Stimulated activated memory B cell treated with anti-CD40 and anti-IgM and Interleukin-4, amounts not matched to agents 10 μg/mL and 1 μg/mL and 100 μg/mL, for 72 hours (primary cell): Measurements from ENCODE around the gene ABLIM3.
"Not testable (repeated sequence)": the region's sequence is repeated elsewhere in the genome, so short reads cannot be mapped to it uniquely, and the experiment has no call there.

ENCODE experiments used
- ATAC-seq: fragments of 150-1000 bp; cut with Tn5 transposase; 2 replicates; pipeline ENCODE4 v1.10.0; 2021
- H3K27ac Mint-ChIP-seq: one replicate; pipeline ENCODE4 v1.8.0; 2022; ENCODE audit warnings: mild to moderate bottlenecking, mixed read lengths
- H3K27me3 Mint-ChIP-seq: one replicate; pipeline ENCODE4 v1.8.0; 2022; ENCODE audit warnings: mixed read lengths
- H3K36me3 Mint-ChIP-seq: one replicate; pipeline ENCODE4 v1.8.0; 2022; ENCODE audit warnings: mixed read lengths
- H3K4me1 Mint-ChIP-seq: one replicate; pipeline ENCODE4 v1.8.0; 2022; ENCODE audit warnings: mixed read lengths
- H3K4me3 Mint-ChIP-seq: one replicate; pipeline ENCODE4 v1.8.0; 2022; ENCODE audit warnings: mild to moderate bottlenecking, moderate library complexity, mixed read lengths
- H3K9me3 Mint-ChIP-seq: one replicate; pipeline ENCODE4 v1.8.0; 2022; ENCODE audit warnings: mixed read lengths

Gene ABLIM3

GRCh38 chr5:149185067-149185466 is 43.8 kb downstream of the ABLIM3 start:
- Mint-ChIP-seq H3K4me3 (no peak overlapping the region), H3K4me1 (no peaks in the 10 kb centered on the region), H3K9me3 (no peaks in the 10 kb centered on the region), H3K27me3 (peaks cover 49% of the 10 kb centered on the region), H3K36me3 (no peaks in the 10 kb centered on the region), H3K27ac (no peak overlapping the region)
- no peak for ATAC-seq

GRCh38 chr5:149186506-149186905 is 45.2 kb downstream of the ABLIM3 start:
- H3K4me1 Mint-ChIP-seq: no peaks in the 10 kb centered on the region
- no peak for ATAC-seq
- no peaks in the 10 kb centered on the region for H3K36me3 Mint-ChIP-seq
- H3K4me3 Mint-ChIP-seq: no peak overlapping the region
- H3K27ac Mint-ChIP-seq: no peak overlapping the region
- peaks cover 50% of the 10 kb centered on the region for H3K27me3 Mint-ChIP-seq
- no peaks in the 10 kb centered on the region for H3K9me3 Mint-ChIP-seq

- ATAC-seq, H3K9me3 Mint-ChIP-seq, H3K4me3 Mint-ChIP-seq, H3K36me3 Mint-ChIP-seq, H3K4me1 Mint-ChIP-seq, H3K27ac Mint-ChIP-seq: not testable (repeated sequence)
- peaks cover 46% of the 10 kb centered on the region for H3K27me3 Mint-ChIP-seq
These were observed 46.3 kb downstream of the ABLIM3 start for GRCh38 chr5:149187617-149188016.

- H3K4me1 Mint-ChIP-seq: no peaks in the 10 kb centered on the region
- peaks cover 38% of the 10 kb centered on the region for H3K27me3 Mint-ChIP-seq
- no peaks in the 10 kb centered on the region for H3K9me3 Mint-ChIP-seq
- no peak overlapping the region for H3K27ac Mint-ChIP-seq
- ATAC-seq: no peak
- H3K4me3 Mint-ChIP-seq: no peak overlapping the region
- no peaks in the 10 kb centered on the region for H3K36me3 Mint-ChIP-seq
These were observed 47.1 kb downstream of the ABLIM3 start for GRCh38 chr5:149188383-149188782.

GRCh38 chr5:149195337-149195887 is 54.1 kb downstream of the ABLIM3 start:
- H3K4me1 Mint-ChIP-seq: no peaks in the 10 kb centered on the region
- no peak overlapping the region for H3K4me3 Mint-ChIP-seq
- no peaks in the 10 kb centered on the region for H3K36me3 Mint-ChIP-seq
- H3K27ac Mint-ChIP-seq: no peak overlapping the region
- ATAC-seq: peak; percentile 6
- H3K27me3 Mint-ChIP-seq: peaks cover 8% of the 10 kb centered on the region
- H3K9me3 Mint-ChIP-seq: no peaks in the 10 kb centered on the region

- Mint-ChIP-seq H3K27me3 (peaks cover 3% of the 10 kb centered on the region), H3K36me3 (no peaks in the 10 kb centered on the region), H3K4me3 (no peak overlapping the region), H3K27ac (no peak overlapping the region), H3K4me1 (no peaks in the 10 kb centered on the region), H3K9me3 (no peaks in the 10 kb centered on the region)
- peak; percentile 18 for ATAC-seq
These were observed 54.7 kb downstream of the ABLIM3 start for GRCh38 chr5:149195962-149196361.

GRCh38 chr5:149198148-149198547 is 56.9 kb downstream of the ABLIM3 start:
- Mint-ChIP-seq H3K4me3 (no peak overlapping the region), H3K9me3 (no peaks in the 10 kb centered on the region), H3K4me1 (no peaks in the 10 kb centered on the region), H3K36me3 (no peaks in the 10 kb centered on the region), H3K27me3 (no peaks in the 10 kb centered on the region), H3K27ac (no peak overlapping the region)
- ATAC-seq: no peak

GRCh38 chr5:149200355-149200754 is 59.1 kb downstream of the ABLIM3 start:
- Mint-ChIP-seq H3K4me3 (no peak overlapping the region), H3K36me3 (no peaks in the 10 kb centered on the region), H3K27me3 (no peaks in the 10 kb centered on the region), H3K4me1 (no peaks in the 10 kb centered on the region), H3K9me3 (no peaks in the 10 kb centered on the region), H3K27ac (no peak overlapping the region)
- no peak for ATAC-seq

GRCh38 chr5:149201121-149201637 is 59.9 kb downstream of the ABLIM3 start:
- Mint-ChIP-seq H3K27ac (no peak overlapping the region), H3K27me3 (no peaks in the 10 kb centered on the region), H3K9me3 (no peaks in the 10 kb centered on the region), H3K36me3 (no peaks in the 10 kb centered on the region), H3K4me1 (no peaks in the 10 kb centered on the region), H3K4me3 (no peak overlapping the region)
- ATAC-seq: no peak

- H3K36me3 Mint-ChIP-seq: no peaks in the 10 kb centered on the region
- no peaks in the 10 kb centered on the region for H3K9me3 Mint-ChIP-seq
- H3K27me3 Mint-ChIP-seq: no peaks in the 10 kb centered on the region
- no peaks in the 10 kb centered on the region for H3K4me1 Mint-ChIP-seq
- ATAC-seq: no peak
- H3K27ac Mint-ChIP-seq: no peak overlapping the region
- no peak overlapping the region for H3K4me3 Mint-ChIP-seq
These were observed 61.7 kb downstream of the ABLIM3 start for GRCh38 chr5:149202910-149203451.

GRCh38 chr5:149203921-149204441 is 62.7 kb downstream of the ABLIM3 start:
- no peak overlapping the region for H3K27ac Mint-ChIP-seq
- H3K36me3 Mint-ChIP-seq: no peaks in the 10 kb centered on the region
- no peaks in the 10 kb centered on the region for H3K27me3 Mint-ChIP-seq
- H3K4me3 Mint-ChIP-seq: no peak overlapping the region
- H3K9me3 Mint-ChIP-seq: no peaks in the 10 kb centered on the region
- no peaks in the 10 kb centered on the region for H3K4me1 Mint-ChIP-seq
- ATAC-seq: no peak

- Mint-ChIP-seq H3K27ac (no peak overlapping the region), H3K4me1 (no peaks in the 10 kb centered on the region), H3K27me3 (no peaks in the 10 kb centered on the region), H3K9me3 (no peaks in the 10 kb centered on the region), H3K36me3 (no peaks in the 10 kb centered on the region), H3K4me3 (no peak overlapping the region)
- no peak for ATAC-seq
These were observed 64.6 kb downstream of the ABLIM3 start for GRCh38 chr5:149205625-149206523.

- Mint-ChIP-seq H3K27me3 (peaks cover 1% of the 10 kb centered on the region), H3K4me3 (no peak overlapping the region), H3K4me1 (no peaks in the 10 kb centered on the region), H3K27ac (no peak overlapping the region), H3K9me3 (no peaks in the 10 kb centered on the region), H3K36me3 (no peaks in the 10 kb centered on the region)
- no peak for ATAC-seq
These were observed 65.3 kb downstream of the ABLIM3 start for GRCh38 chr5:149206524-149207141.

- H3K4me1 Mint-ChIP-seq: no peaks in the 10 kb centered on the region
- no peaks in the 10 kb centered on the region for H3K9me3 Mint-ChIP-seq
- no peaks in the 10 kb centered on the region for H3K36me3 Mint-ChIP-seq
- ATAC-seq: no peak
- no peak overlapping the region for H3K4me3 Mint-ChIP-seq
- H3K27ac Mint-ChIP-seq: no peak overlapping the region
- H3K27me3 Mint-ChIP-seq: peaks cover 11% of the 10 kb centered on the region
These were observed 66.5 kb downstream of the ABLIM3 start for GRCh38 chr5:149207831-149208230.

- H3K27ac Mint-ChIP-seq: no peak overlapping the region
- ATAC-seq: no peak
- no peaks in the 10 kb centered on the region for H3K4me1 Mint-ChIP-seq
- H3K27me3 Mint-ChIP-seq: peaks cover 11% of the 10 kb centered on the region
- H3K4me3 Mint-ChIP-seq: no peak overlapping the region
- no peaks in the 10 kb centered on the region for H3K36me3 Mint-ChIP-seq
- H3K9me3 Mint-ChIP-seq: no peaks in the 10 kb centered on the region
These were observed 68.9 kb downstream of the ABLIM3 start for GRCh38 chr5:149210225-149210624.
